IPS-NIHi7 (cell line): ENCODE results near the gene HAUS8.
"Not testable (repeated sequence)": the region's sequence is repeated elsewhere in the genome, so short reads cannot be mapped to it uniquely, and the experiment has no call there.

Experiments
- DNase-seq: peaks from one replicate; pipeline ENCODE4 v3.0.0; 2012; ENCODE audit warnings: mixed read lengths; ENCODE audit errors: extremely low spot score

Gene HAUS8

GRCh38 chr19:17101686-17102628, 26.7 kb upstream of the HAUS8 start:
- no peak for DNase-seq

GRCh38 chr19:17098326-17098725, 23.1 kb upstream of the HAUS8 start:
- no peak for DNase-seq

- no peak for DNase-seq
Measured at GRCh38 chr19:17097593-17098126, 22.4 kb upstream of the HAUS8 start.

GRCh38 chr19:17095141-17095919, 20.1 kb upstream of the HAUS8 start:
- no peak for DNase-seq

- DNase-seq, result not testable (repeated sequence)
Measured at GRCh38 chr19:17094694-17095093, 19.4 kb upstream of the HAUS8 start.

- DNase-seq, result no peak
Measured at GRCh38 chr19:17092696-17093095, 17.4 kb upstream of the HAUS8 start.

GRCh38 chr19:17091758-17092333, 16.6 kb upstream of the HAUS8 start:
- DNase-seq, result no peak

- DNase-seq, result no peak
Measured at GRCh38 chr19:17090583-17090982, 15.3 kb upstream of the HAUS8 start.

- no peak for DNase-seq
Measured at GRCh38 chr19:17088552-17088951, 13.3 kb upstream of the HAUS8 start.

GRCh38 chr19:17086834-17087233, 11.6 kb upstream of the HAUS8 start:
- DNase-seq, result no peak

- DNase-seq, result no peak
Measured at GRCh38 chr19:17086120-17086519, 10.9 kb upstream of the HAUS8 start.

GRCh38 chr19:17081672-17082630, 6.7 kb upstream of the HAUS8 start:
- no peak for DNase-seq

- no peak for DNase-seq
Measured at GRCh38 chr19:17080440-17080801, 5.2 kb upstream of the HAUS8 start.

GRCh38 chr19:17079710-17080439, 4.6 kb upstream of the HAUS8 start:
- DNase-seq, result no peak

- no peak for DNase-seq
Measured at GRCh38 chr19:17078920-17079709, 3.9 kb upstream of the HAUS8 start.

- no peak for DNase-seq
Measured at GRCh38 chr19:17078036-17078919, 3.0 kb upstream of the HAUS8 start.

GRCh38 chr19:17077447-17078028, 2.3 kb upstream of the HAUS8 start:
- no peak for DNase-seq

GRCh38 chr19:17076543-17076991, 1.3 kb upstream of the HAUS8 start:
- DNase-seq, result no peak
